Left lung (tissue), 14 donors: Measurements from ENCODE around the gene NMNAT2. TPM values are rescaled to one million over a fixed set of nuclear protein-coding genes. Genes with fewer than 3 reads are reported as not detected.
A peak's percentile ranks its signal among the peaks of the same experiment; 100 is the strongest.

Source experiments
- ATAC-seq: fragments of 200-7000 bp; cut with Tn5 transposase; one replicate; pipeline ENCODE4 v1.9.1; 2020; ENCODE audit warnings: moderate library complexity
- DNase-seq, 4 donors: peaks; one replicate each; pipeline ENCODE4 v3.0.0-alpha.2; 2013 to 2020
- H3K27ac ChIP-seq, 2 donors: fragments of 200-600 bp; sonication (generic) in 1 of 2; one replicate each; pipeline versions ENCODE4 v1.5.0 to v1.8.0; 2020 to 2021
- H3K27me3 ChIP-seq, 2 donors: fragments of 200-600 bp; sonication (generic) in 1 of 2; one replicate each; pipeline versions ENCODE4 v1.5.0 to v1.8.0; 2020 to 2021
- H3K36me3 ChIP-seq, 2 donors: fragments of 200-600 bp; sonication (generic) in 1 of 2; one replicate each; pipeline versions ENCODE4 v1.5.0 to v1.8.0; 2020 to 2021
- H3K4me1 ChIP-seq, 2 donors: fragments of 200-600 bp; one replicate each; pipeline ENCODE4 v1.8.0; 2021
- H3K4me3 ChIP-seq, 2 donors: fragments of 200-600 bp; sonication (generic) in 1 of 2; one replicate each; pipeline versions ENCODE4 v1.5.0 to v1.8.0; 2020 to 2021; ENCODE audit warnings: mild to moderate bottlenecking in 1 of 2
- H3K9me3 ChIP-seq, 2 donors: fragments of 200-600 bp; sonication (generic) in 1 of 2; one replicate each; pipeline versions ENCODE4 v1.5.0 to v1.8.0; 2020 to 2021
- intact Hi-C, 2 donors: fragments of 100-400 bp; cut with DNase I; formaldehyde crosslinking; loops; one replicate each; pipeline versions ENCODE4 v1.11.2 to v1.14.2; 2022
- long read RNA-seq, 12 donors: library from polyadenylated mRNA in 2 of 12; unstranded in 2 of 12; transcript quantifications; one replicate each; pipeline ENCODE4 v2.0.0 and lab custom pipeline, GENCODE V29; 2019 to 2026
- polyA plus RNA-seq, 6 donors: library from polyadenylated mRNA; unstranded; fragments of 120-200 nt; gene quantifications; one replicate each; pipeline ENCODE4 v1.2.1, GENCODE V29; 2013; ENCODE audit not compliant: insufficient read length in 6 of 6
- total RNA-seq, 2 donors: library from RNA; stranded (reverse); fragmentation: NEBNext Ultra II Directional; extraction: Animal tissue kit (Norgen Biotek cat#: 25700); gene quantifications; one replicate each; pipeline ENCODE4 v1.2.1, GENCODE V29; 2021
- TF ChIP-seq, protein P1 (sequence below), 2 donors: fragments of 200-600 bp; sonication (generic) in 1 of 2; IDR thresholded peaks; one replicate each; pipeline versions ENCODE4 v1.5.0 to v1.8.0; 2021; ENCODE audit warnings: antibody characterized with exemption in 2 of 2
- donor health status: DM: no; HTN: yes; CAD: no.
- donor health status: DM: no; HTN: no; CAD: no.

The NMNAT2 gene
- total RNA-seq (1 to 10 TPM; 1.1 to 1.5 TPM), polyA plus RNA-seq (1 to 10 TPM; 1.4 to 2.9 (median 1.9) TPM)
- long read RNA-seq, donor 1, full-length matches to known transcripts = 1 of 1 reads
- long read RNA-seq, donor 1, partial matches to known transcripts = 0 of 1 reads
- long read RNA-seq, donor 1, other reads (novel, unspliced or antisense) = 0 of 1 reads
- long read RNA-seq, donor 2 = 0 reads
- long read RNA-seq, donor 3 = 0 reads
- long read RNA-seq, donor 4 = 0 reads
- long read RNA-seq, donor 5, full-length matches to known transcripts = 1 of 1 reads
- long read RNA-seq, donor 5, partial matches to known transcripts = 0 of 1 reads
- long read RNA-seq, donor 5, other reads (novel, unspliced or antisense) = 0 of 1 reads
- long read RNA-seq, donor 6 = 0 reads
- long read RNA-seq, donor 7 = 0 reads
- long read RNA-seq, donor 8 = 0 reads
- long read RNA-seq, donor 9 = 0 reads
- long read RNA-seq, donor 10 = 0 reads
- long read RNA-seq, donor 11, full-length matches to known transcripts = 15 of 15 reads
- long read RNA-seq, donor 11, partial matches to known transcripts = 0 of 15 reads
- long read RNA-seq, donor 11, other reads (novel, unspliced or antisense) = 0 of 15 reads
- long read RNA-seq, donor 12 = 0 reads

DNA sequence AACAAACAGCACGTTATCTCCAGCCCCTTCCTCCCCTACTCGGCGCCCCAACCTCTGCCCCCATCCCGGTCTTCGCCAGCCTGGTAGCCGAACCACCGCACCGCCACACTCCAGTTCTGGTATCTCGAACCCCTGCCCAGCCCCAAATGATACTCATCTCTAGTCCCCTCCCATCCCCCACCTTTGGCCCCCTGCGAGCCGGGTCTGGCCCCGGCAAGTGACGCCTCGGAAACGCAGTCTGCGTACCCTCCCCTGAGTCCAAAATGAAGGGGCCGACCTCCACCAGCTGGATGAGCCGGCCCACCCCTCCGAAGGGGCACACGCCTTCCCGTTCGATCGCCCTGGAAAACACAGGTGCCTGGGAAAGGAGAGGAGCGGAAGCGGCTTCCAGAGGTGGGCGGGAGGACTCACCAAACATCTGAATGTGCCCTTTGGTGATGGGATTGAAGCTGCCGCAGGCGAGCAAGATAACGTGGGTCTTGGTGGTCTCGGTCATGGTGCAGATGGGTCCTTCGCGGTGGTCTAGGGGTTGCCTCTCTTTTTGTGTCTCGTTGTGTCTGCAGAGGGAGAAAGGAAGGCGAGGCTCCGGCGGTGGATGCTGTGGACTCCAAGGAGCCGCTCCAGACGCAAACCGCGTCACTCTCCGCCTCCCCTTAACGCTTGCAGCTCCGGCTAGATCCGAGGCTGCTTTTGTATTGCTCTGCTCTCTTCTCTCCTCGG, at the start of gene NMNAT2:
Gene NMNAT2 (minus strand): TSS at position 609 of the 720 bp plus-strand sequence. CDS start 113 bp downstream, at position 496.
- intact Hi-C loops = no loop called here
- Histone ChIP-seq H3K27me3 (peaks cover 39 to 99% of the 10 kb centered on the region in 2 donors), H3K4me3 (peak within 1 kb of the TSS; percentile 8 to 19), H3K9me3 (no peaks in the 10 kb centered on the region), H3K4me1 (peaks cover 10 to 19% of the 10 kb centered on the region in 2 donors), H3K36me3 (no peaks in the 10 kb centered on the region), H3K27ac (no peak within 1 kb of the TSS)
- TF ChIP-seq, protein P1, sequence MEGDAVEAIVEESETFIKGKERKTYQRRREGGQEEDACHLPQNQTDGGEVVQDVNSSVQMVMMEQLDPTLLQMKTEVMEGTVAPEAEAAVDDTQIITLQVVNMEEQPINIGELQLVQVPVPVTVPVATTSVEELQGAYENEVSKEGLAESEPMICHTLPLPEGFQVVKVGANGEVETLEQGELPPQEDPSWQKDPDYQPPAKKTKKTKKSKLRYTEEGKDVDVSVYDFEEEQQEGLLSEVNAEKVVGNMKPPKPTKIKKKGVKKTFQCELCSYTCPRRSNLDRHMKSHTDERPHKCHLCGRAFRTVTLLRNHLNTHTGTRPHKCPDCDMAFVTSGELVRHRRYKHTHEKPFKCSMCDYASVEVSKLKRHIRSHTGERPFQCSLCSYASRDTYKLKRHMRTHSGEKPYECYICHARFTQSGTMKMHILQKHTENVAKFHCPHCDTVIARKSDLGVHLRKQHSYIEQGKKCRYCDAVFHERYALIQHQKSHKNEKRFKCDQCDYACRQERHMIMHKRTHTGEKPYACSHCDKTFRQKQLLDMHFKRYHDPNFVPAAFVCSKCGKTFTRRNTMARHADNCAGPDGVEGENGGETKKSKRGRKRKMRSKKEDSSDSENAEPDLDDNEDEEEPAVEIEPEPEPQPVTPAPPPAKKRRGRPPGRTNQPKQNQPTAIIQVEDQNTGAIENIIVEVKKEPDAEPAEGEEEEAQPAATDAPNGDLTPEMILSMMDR (IDR thresholded peaks at IDR 0.05) = no peak
- ATAC-seq (peak; percentile 63), DNase-seq (peak in 2 of 4 donors; percentile 42 to 76)

DNA sequence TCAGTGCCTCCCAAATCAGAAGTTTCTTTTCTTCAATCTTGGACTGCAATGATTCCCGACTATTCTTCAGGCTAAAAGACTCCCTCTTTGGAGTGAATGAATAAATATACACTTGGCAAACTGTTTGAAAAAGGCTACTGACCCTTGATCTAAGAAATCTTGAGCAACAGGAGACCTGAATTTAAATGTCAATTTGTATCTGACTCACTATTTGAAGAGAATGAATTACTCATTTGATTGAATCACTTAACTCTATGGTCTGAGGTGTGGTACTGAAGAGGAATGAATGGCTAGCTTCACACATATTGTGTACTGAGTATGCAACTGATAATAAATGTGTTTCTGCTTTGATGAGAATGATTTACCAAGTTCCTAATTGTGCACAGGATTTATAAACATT, 49.5 kb upstream of the NMNAT2 start:
- DNase-seq (no peak), ATAC-seq (no peak)
- Histone ChIP-seq H3K27ac (no peak overlapping the region), H3K9me3 (no peaks in the 10 kb centered on the region), H3K4me1 (peaks cover 0 to 15% of the 10 kb centered on the region in 2 donors), H3K36me3 (no peaks in the 10 kb centered on the region), H3K4me3 (no peak overlapping the region), H3K27me3 (no peaks in the 10 kb centered on the region)
- intact Hi-C loops = no loop called here
- TF ChIP-seq, protein P1 (IDR thresholded peaks at IDR 0.05) = no peak

DNA sequence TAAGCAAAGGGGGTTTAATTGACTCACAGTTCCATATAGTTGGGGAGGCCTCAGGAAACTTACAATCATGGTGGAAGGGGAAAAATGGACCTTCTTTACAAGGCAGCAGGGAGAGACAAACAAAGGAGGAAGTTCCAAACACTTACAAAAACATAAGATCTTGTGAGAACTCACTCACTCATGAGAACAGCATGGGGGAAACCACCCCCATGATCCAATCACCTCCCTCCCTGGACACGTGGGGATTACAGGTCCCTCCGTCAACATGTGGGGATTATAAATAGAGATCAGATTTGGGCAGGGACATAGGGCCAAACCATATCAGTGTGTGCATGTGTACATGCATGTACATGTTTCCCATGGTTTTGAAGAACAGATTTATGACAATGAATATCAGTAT, 48.6 kb upstream of the NMNAT2 start:
- Histone ChIP-seq H3K9me3 (no peaks in the 10 kb centered on the region), H3K36me3 (no peaks in the 10 kb centered on the region), H3K4me3 (no peak overlapping the region), H3K27ac (no peak overlapping the region), H3K4me1 (peaks cover 1 to 24% of the 10 kb centered on the region in 2 donors), H3K27me3 (no peaks in the 10 kb centered on the region)
- TF ChIP-seq, protein P1 (IDR thresholded peaks at IDR 0.05) = no peak
- intact Hi-C loops = no loop called here
- no peak for ATAC-seq
- DNase-seq = peak in 1 of 4 donors; percentile 34

DNA sequence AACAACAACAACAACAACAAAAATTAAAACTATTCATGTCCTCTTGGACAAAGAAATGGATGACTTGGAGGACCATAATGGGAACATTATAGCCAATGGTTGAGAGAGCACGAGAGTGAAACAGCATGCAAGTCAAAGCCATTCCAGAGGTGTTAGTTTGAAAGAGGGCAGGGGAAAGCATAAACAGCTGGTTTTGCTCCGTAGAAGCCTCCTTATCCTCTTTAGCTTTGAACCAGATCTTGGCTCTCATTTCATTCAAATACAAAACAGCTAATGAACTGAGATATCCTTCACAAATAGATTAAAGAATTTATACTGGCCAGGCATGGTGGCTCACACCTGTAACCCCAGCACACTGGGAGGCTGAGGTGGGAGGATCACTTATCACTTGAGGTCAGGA, 45.4 kb upstream of the NMNAT2 start:
- no peak overlapping the region for H3K4me3 ChIP-seq
- peaks cover 2 to 26% of the 10 kb centered on the region in 2 donors for H3K4me1 ChIP-seq
- no peak overlapping the region for H3K27ac ChIP-seq
- no peaks in the 10 kb centered on the region for H3K9me3 ChIP-seq
- DNase-seq (peak in 2 of 4 donors; percentile 37 to 50), ATAC-seq (no peak)
- no peaks in the 10 kb centered on the region for H3K36me3 ChIP-seq
- intact Hi-C loops = no loop called here
- H3K27me3 ChIP-seq = no peaks in the 10 kb centered on the region
- TF ChIP-seq, protein P1 (IDR thresholded peaks at IDR 0.05) = no peak
